IMR-90 (cell line): ENCODE measurements around the gene GALNT16. TPM values are rescaled to one million over a fixed set of nuclear protein-coding genes. Genes with fewer than 3 reads are reported as not detected.

ENCODE experiments used
- ATAC-seq: fragments of 200-7000 bp; cut with Tn5 transposase; 2 replicates; pipeline ENCODE4 v1.9.1; 2020; ENCODE audit warnings: low read depth, mild to moderate bottlenecking, moderate library complexity
- BruUV-seq: library from RNA; stranded (reverse); fragments of 400-500 nt; replicated peaks from 2 replicates; lab custom pipeline; 2021; lab: Mats Ljungman, UMichigan
- CTCF ChIA-PET: fragments of 300-600 bp; formaldehyde crosslinking; extraction: SDS; loops from one replicate; lab custom pipeline; 2021; ENCODE audit warnings: antibody characterized with exemption; lab: Yijun Ruan, JAX
- POLR2A ChIA-PET: fragments of 300-600 bp; sonication (Branson Sonifier 250); formaldehyde crosslinking; loops from one replicate; lab custom pipeline; 2022; ENCODE audit warnings: antibody characterized with exemption; ENCODE audit not compliant: unreplicated experiment; lab: Charles Lee
- DNase-seq: peaks from one replicate; pipeline ENCODE4 v3.0.0; 2013
- H2AFZ ChIP-seq: replicated peaks from 2 replicates; pipeline ENCODE3; 2013; ENCODE audit warnings: low read length, mild to moderate bottlenecking; ENCODE audit not compliant: poor library complexity
- H2AK5ac ChIP-seq: 2 replicates; pipeline ENCODE4 v1.6.1; 2013; ENCODE audit warnings: low read depth, low read length, inconsistent platforms
- H2AK9ac ChIP-seq: replicated peaks from 2 replicates; pipeline ENCODE3; 2013; ENCODE audit warnings: mild to moderate bottlenecking, low read depth, low read length, moderate library complexity; ENCODE audit not compliant: poor library complexity
- H2BK120ac ChIP-seq: 2 replicates; pipeline ENCODE4 v1.6.1; 2013; ENCODE audit warnings: low read depth, low read length, inconsistent platforms
- H2BK15ac ChIP-seq: 3 replicates; pipeline ENCODE4 v1.6.1; 2013; ENCODE audit warnings: low read depth, low read length, inconsistent platforms
- H2BK20ac ChIP-seq: 2 replicates; pipeline ENCODE4 v1.6.1; 2013; ENCODE audit warnings: low read depth, mild to moderate bottlenecking, inconsistent platforms, low read length, moderate library complexity
- H2BK5ac ChIP-seq: 2 replicates; pipeline ENCODE4 v1.6.1; 2013; ENCODE audit warnings: mild to moderate bottlenecking, low read depth, low read length, inconsistent platforms; ENCODE audit not compliant: poor library complexity, severe bottlenecking
- H3K14ac ChIP-seq: replicated peaks from 2 replicates; pipeline ENCODE4 v1.6.1; 2013; ENCODE audit warnings: low read depth, low read length, inconsistent platforms
- H3K18ac ChIP-seq: 2 replicates; pipeline ENCODE4 v1.6.1; 2013; ENCODE audit warnings: low read depth, low read length, control low read depth
- H3K23ac ChIP-seq: 2 replicates; pipeline ENCODE4 v1.6.1; 2013; ENCODE audit warnings: low read depth, low read length, inconsistent platforms
- H3K27ac ChIP-seq: 2 replicates; pipeline ENCODE4 v1.5.1; 2013; ENCODE audit warnings: mild to moderate bottlenecking, control low read depth, low read length; ENCODE audit not compliant: insufficient read depth
- H3K27me3 ChIP-seq: 2 replicates; pipeline ENCODE4 v1.6.1; 2013; ENCODE audit warnings: low read length; ENCODE audit not compliant: control insufficient read depth, insufficient read depth
- H3K36me3 ChIP-seq: 2 replicates; pipeline ENCODE4 v1.6.1; 2013; ENCODE audit warnings: low read length, mixed read lengths; ENCODE audit not compliant: control insufficient read depth, insufficient read depth
- H3K4ac ChIP-seq: 2 replicates; pipeline ENCODE4 v1.6.1; 2013; ENCODE audit warnings: low read depth, low read length, inconsistent platforms
- H3K4me1 ChIP-seq: 2 replicates; pipeline ENCODE4 v1.6.1; 2013; ENCODE audit warnings: low read length, mixed read lengths; ENCODE audit not compliant: control insufficient read depth, insufficient read depth
- H3K4me2 ChIP-seq: 2 replicates; pipeline ENCODE4 v1.6.1; 2013; ENCODE audit warnings: low read depth, mild to moderate bottlenecking, control low read depth, low read length, moderate library complexity
- H3K4me3 ChIP-seq: 2 replicates; pipeline ENCODE4 v1.5.1; 2013; ENCODE audit warnings: low read depth, mild to moderate bottlenecking, control low read depth, low read length, moderate library complexity; ENCODE audit not compliant: insufficient read depth
- H3K56ac ChIP-seq: 2 replicates; pipeline ENCODE4 v1.6.1; 2013; ENCODE audit warnings: low read length, inconsistent platforms; ENCODE audit not compliant: insufficient read depth; ENCODE audit errors: extremely low read depth
- H3K79me1 ChIP-seq, 2 experiments: 2 replicates each; pipeline ENCODE4 v1.6.1; 2013; ENCODE audit warnings: low read length in 2 of 2, inconsistent platforms in 1 of 2, low read depth in 1 of 2
- H3K9ac ChIP-seq: 2 replicates; pipeline ENCODE4 v1.6.1; 2013; ENCODE audit warnings: low read depth, low read length, control low read depth
- H3K9me1 ChIP-seq: 2 replicates; pipeline ENCODE4 v1.6.1; 2013; ENCODE audit warnings: low read length, inconsistent platforms; ENCODE audit not compliant: insufficient read depth
- H3K9me3 ChIP-seq: 2 replicates; pipeline ENCODE4 v1.6.1; 2013; ENCODE audit warnings: low read length; ENCODE audit not compliant: control insufficient read depth, insufficient read depth
- H4K20me1 ChIP-seq: 2 replicates; pipeline ENCODE4 v1.6.1; 2013; ENCODE audit warnings: low read length, inconsistent platforms; ENCODE audit not compliant: insufficient read depth
- H4K5ac ChIP-seq: 2 replicates; pipeline ENCODE4 v1.6.1; 2013; ENCODE audit warnings: mild to moderate bottlenecking, low read depth, low read length, control low read depth
- H4K8ac ChIP-seq, 2 experiments: 2 replicates each; pipeline ENCODE4 v1.6.1; 2013; ENCODE audit warnings: low read depth in 2 of 2, low read length in 2 of 2, control low read depth in 1 of 2, inconsistent platforms in 1 of 2
- H4K91ac ChIP-seq: 2 replicates; pipeline ENCODE4 v1.6.1; 2013; ENCODE audit warnings: low read depth, low read length, inconsistent platforms; ENCODE audit not compliant: insufficient read depth
- BHLHE40 ChIP-seq: fragments of 150-350 bp; IDR thresholded peaks from 2 replicates; pipeline ENCODE4 v1.6.1; 2016; ENCODE audit warnings: mild to moderate bottlenecking, low read depth, low read length
- CEBPB ChIP-seq: IDR thresholded peaks from 2 replicates; pipeline ENCODE4 v1.6.1; 2012; ENCODE audit warnings: low read depth, low read length, improper control_type of control experiment
- CHD1 ChIP-seq: IDR thresholded peaks from 2 replicates; pipeline ENCODE4 v1.6.1; 2012; ENCODE audit warnings: low read depth, low read length, improper control_type of control experiment
- FOS ChIP-seq: fragments of 150-350 bp; IDR thresholded peaks from 2 replicates; pipeline ENCODE4 v1.6.1; 2016; ENCODE audit warnings: low read depth, low read length
- MAFK ChIP-seq: IDR thresholded peaks from 2 replicates; pipeline ENCODE4 v1.6.1; 2012; ENCODE audit warnings: low read depth, low read length, improper control_type of control experiment
- MAZ ChIP-seq: IDR thresholded peaks from 2 replicates; pipeline ENCODE4 v1.6.1; 2012; ENCODE audit warnings: low read depth, mild to moderate bottlenecking, low read length, improper control_type of control experiment, moderate library complexity, borderline replicate concordance
- POLR2A ChIP-seq: IDR thresholded peaks from 2 replicates; pipeline ENCODE4 v1.6.1; 2012; ENCODE audit warnings: mild to moderate bottlenecking, low read depth, low read length
- RAD21 ChIP-seq: IDR thresholded peaks from 2 replicates; pipeline ENCODE4 v1.6.1; 2012; ENCODE audit warnings: low read length, improper control_type of control experiment
- RFX5 ChIP-seq: IDR thresholded peaks from 2 replicates; pipeline ENCODE4 v1.8.0; 2012; ENCODE audit warnings: low read depth, mild to moderate bottlenecking, low read length, moderate library complexity
- dilution Hi-C: fragments of 300-500 bp; cut with HindIII; formaldehyde crosslinking; loops from one replicate; pipeline ENCODE4 v1.14.3; 2018; ENCODE audit warnings: low sequenced_read_pairs; ENCODE audit not compliant: unreplicated experiment
- in situ Hi-C: fragments of 300-500 bp; cut with MboI; formaldehyde crosslinking; loops from 3 replicates; pipeline ENCODE4 v1.14.3; 2019; ENCODE audit warnings: low sequenced_read_pairs, inconsistent platforms, mixed read lengths
- intact Hi-C: fragments of 100-400 bp; cut with micrococcal nuclease; formaldehyde crosslinking; loops from 2 replicates; pipeline ENCODE4 v1.10.0; 2022
- polyA plus RNA-seq, 3 experiments: library from polyadenylated mRNA; depleted of rRNA; stranded (reverse); fragments of >200 nt; gene quantifications; 2 replicates each; pipeline ENCODE4 v1.2.3, GENCODE V29; 2012; ENCODE audit warnings: low replicate concordance in 1 of 3
- total RNA-seq: library from RNA; depleted of rRNA; stranded (reverse); fragments of >200 nt; gene quantifications from 2 replicates; pipeline ENCODE4 v1.2.3, GENCODE V29; 2012
- TF ChIP-seq, protein P1 (sequence below): fragments of 150-350 bp; IDR thresholded peaks from 2 replicates; pipeline ENCODE4 v1.6.1; 2017; ENCODE audit warnings: mild to moderate bottlenecking, antibody characterized with exemption, low read length, low read depth
- TF ChIP-seq, protein P2 (sequence below): fragments of 150-350 bp; IDR thresholded peaks from 2 replicates; pipeline ENCODE4 v1.6.1; 2016; ENCODE audit warnings: low read depth, mild to moderate bottlenecking, low read length, moderate library complexity, borderline replicate concordance

Gene GALNT16
- total and polyA plus RNA-seq, 2 of the 4 experiments (the other 2 are of a cell fraction), result 0.36 to 1.5 TPM

DNA sequence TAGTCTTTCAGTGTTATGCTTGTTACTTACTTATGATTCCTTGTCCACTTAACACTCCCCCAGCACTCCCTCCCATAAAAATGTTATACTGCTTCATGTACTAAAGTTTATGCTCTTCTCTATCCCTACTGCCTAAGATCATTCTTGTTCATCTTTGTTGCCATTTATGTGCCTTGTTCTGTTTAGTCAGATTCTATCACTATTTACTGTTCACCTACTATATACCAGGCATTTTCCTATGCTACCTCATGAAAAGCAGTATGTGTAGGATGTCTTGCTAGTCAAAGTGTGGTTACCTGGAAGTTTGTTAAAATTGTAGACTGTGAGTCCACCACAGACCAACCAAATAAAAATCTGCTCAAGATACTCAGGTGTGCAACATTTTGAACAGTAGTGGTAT lies 114.3 kb downstream of the GALNT16 start:
- H2BK15ac ChIP-seq, result no peak overlapping the region
- H2AK9ac ChIP-seq, result no peak overlapping the region

More for the DNA sequence above, 114.3 kb downstream of the GALNT16 start:
- Histone ChIP-seq H3K56ac (no peak overlapping the region), H3K9me1 (no peaks in the 10 kb centered on the region), H2AK5ac (no peak overlapping the region), H4K5ac (no peak overlapping the region), H4K20me1 (peaks cover 6% of the 10 kb centered on the region; the same call in 1 of the 2 replicates), H3K4me2 (no peak overlapping the region), H3K27ac (no peak overlapping the region), H2BK120ac (no peak overlapping the region), H2BK5ac (no peak overlapping the region), H3K4ac (no peak overlapping the region), H3K4me1 (no peaks in the 10 kb centered on the region), H4K8ac (no peak overlapping the region), H3K9ac (no peak overlapping the region), H2AFZ (no peak overlapping the region), H4K91ac (no peak overlapping the region), H3K4me3 (no peak overlapping the region), H3K79me1 (peaks cover 4 to 14% of the 10 kb centered on the region in 2 experiments; a peak in 3 of 4 replicates), H3K9me3 (no peaks in the 10 kb centered on the region), H2BK20ac (no peak overlapping the region), H3K14ac (no peak overlapping the region), H3K23ac (no peak overlapping the region), H3K36me3 (peaks cover 12% of the 10 kb centered on the region), H3K18ac (no peak overlapping the region), H3K27me3 (no peaks in the 10 kb centered on the region)
- intact Hi-C loops, result no loop called here
- in situ Hi-C loops, result no loop called here
- DNase-seq, result no peak
- CTCF ChIA-PET, result no interaction called here
- POLR2A ChIA-PET, result no interaction called here
- no TSS peak for BruUV-seq
- TF ChIP-seq, protein P1, sequence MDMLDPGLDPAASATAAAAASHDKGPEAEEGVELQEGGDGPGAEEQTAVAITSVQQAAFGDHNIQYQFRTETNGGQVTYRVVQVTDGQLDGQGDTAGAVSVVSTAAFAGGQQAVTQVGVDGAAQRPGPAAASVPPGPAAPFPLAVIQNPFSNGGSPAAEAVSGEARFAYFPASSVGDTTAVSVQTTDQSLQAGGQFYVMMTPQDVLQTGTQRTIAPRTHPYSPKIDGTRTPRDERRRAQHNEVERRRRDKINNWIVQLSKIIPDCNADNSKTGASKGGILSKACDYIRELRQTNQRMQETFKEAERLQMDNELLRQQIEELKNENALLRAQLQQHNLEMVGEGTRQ, result no peak
- TF ChIP-seq BHLHE40 (no peak), CHD1 (no peak), FOS (no peak), RFX5 (no peak), RAD21 (no peak), POLR2A (no peak), CEBPB (no peak), MAZ (no peak), MAFK (no peak)
- TF ChIP-seq, protein P2, sequence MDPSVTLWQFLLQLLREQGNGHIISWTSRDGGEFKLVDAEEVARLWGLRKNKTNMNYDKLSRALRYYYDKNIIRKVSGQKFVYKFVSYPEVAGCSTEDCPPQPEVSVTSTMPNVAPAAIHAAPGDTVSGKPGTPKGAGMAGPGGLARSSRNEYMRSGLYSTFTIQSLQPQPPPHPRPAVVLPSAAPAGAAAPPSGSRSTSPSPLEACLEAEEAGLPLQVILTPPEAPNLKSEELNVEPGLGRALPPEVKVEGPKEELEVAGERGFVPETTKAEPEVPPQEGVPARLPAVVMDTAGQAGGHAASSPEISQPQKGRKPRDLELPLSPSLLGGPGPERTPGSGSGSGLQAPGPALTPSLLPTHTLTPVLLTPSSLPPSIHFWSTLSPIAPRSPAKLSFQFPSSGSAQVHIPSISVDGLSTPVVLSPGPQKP, result no peak
- no peak for ATAC-seq
- dilution Hi-C loops, result no loop called here
